ENCODE measurements around the gene LRRC7. TPM values are rescaled to one million over a fixed set of nuclear protein-coding genes. Genes with fewer than 3 reads are reported as not detected.
"Not testable (repeated sequence)": the region's sequence is repeated elsewhere in the genome, so short reads cannot be mapped to it uniquely, and the experiment has no call there.

LRRC7 gene
- total RNA-seq, 1 donor from 2014 or later = not detected

DNA sequence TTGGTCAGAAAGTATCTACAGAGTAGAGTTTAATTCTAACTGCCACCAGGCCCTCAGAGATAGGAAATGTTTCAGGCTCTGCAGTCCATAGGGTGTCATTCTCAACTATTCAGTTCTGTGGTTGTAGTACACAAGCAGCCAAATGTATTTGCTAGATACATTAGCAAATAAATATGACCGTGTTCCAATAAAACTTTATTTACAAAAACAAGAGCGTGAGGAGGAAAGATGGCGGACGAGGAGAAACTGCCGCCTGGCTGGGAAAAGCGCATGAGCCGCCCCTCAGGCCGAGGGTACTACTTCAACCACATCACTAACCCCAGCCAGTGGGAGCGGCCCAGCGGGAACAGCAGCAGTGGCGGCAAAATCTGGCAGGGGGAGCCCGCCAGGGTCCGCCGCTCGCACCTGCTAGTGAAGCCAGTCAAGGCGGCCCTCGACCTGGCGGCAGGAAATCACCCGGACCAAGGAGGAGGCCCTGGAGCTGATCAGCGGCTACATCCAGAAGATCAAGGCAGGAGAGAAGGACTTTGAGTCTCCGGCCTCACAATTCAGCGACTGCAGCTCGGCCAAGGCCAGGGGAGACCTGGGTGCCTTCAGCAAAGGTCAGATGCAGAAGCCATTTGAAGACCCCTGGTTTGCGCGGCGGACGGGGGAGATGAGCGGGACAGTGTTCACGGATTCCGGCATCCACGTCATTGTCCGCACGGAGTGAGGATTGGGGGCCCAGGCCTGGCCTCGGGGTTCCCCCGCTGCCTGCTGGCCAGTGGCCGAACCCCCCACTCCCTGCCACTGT lies 351.6 kb downstream of the LRRC7 start:
- DNase-seq (ENCODE audit: low read depth) (no peak), FAIRE-seq (no peak)
- TF ChIP-seq CTCF (IDR thresholded peaks at IDR 0.05; ENCODE audit: insufficient read depth, low read length, severe bottlenecking) = no peak
- Histone ChIP-seq H3K27me3 (ENCODE audit: control insufficient read depth, insufficient read depth, low read length) (no peaks in the 10 kb centered on the region), H3K4me3 (ENCODE audit: low read depth, low read length) (no peak overlapping the region), H3K36me3 (ENCODE audit: control insufficient read depth, insufficient read depth, low read length) (no peaks in the 10 kb centered on the region)

- H3K4me3 ChIP-seq (ENCODE audit: low read depth, low read length) = no peak overlapping the region
- no peak for TF ChIP-seq CTCF (IDR thresholded peaks at IDR 0.05; ENCODE audit: insufficient read depth, low read length, severe bottlenecking)
- no peak for DNase-seq (ENCODE audit: low read depth)
- no peaks in the 10 kb centered on the region for H3K27me3 ChIP-seq (ENCODE audit: control insufficient read depth, insufficient read depth, low read length)
- H3K36me3 ChIP-seq (ENCODE audit: control insufficient read depth, insufficient read depth, low read length) = no peaks in the 10 kb centered on the region
- no peak for FAIRE-seq
Measured at GRCh38 chr1:69919922-69920273, 352.2 kb downstream of the LRRC7 start.

DNA sequence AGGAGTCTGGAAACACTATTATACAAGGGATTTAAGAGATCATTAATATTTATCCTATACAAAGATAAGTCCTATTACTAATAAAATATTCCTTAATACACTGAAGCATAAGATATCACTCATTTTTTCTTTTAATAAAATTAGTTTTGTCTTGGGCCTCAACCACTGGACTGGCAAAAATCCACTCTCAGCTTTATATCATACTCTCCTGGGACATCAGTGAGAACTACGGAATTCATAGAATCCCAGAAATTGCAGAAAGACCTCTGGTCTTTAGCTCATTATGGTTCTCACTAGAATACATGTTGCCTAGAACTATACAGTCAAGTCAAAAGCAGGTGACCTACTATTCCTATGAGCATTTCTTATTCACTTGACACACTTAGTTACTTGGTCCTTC lies 352.7 kb downstream of the LRRC7 start:
- FAIRE-seq = no peak
- no peak overlapping the region for H3K4me3 ChIP-seq (ENCODE audit: low read depth, low read length)
- H3K27me3 ChIP-seq (ENCODE audit: control insufficient read depth, insufficient read depth, low read length) = no peaks in the 10 kb centered on the region
- no peak for DNase-seq (ENCODE audit: low read depth)
- TF ChIP-seq CTCF (IDR thresholded peaks at IDR 0.05; ENCODE audit: insufficient read depth, low read length, severe bottlenecking) = no peak
- no peaks in the 10 kb centered on the region for H3K36me3 ChIP-seq (ENCODE audit: control insufficient read depth, insufficient read depth, low read length)

GRCh38 chr1:69921486-69921885 lies 353.8 kb downstream of the LRRC7 start:
- FAIRE-seq = no peak
- Histone ChIP-seq H3K4me3 (ENCODE audit: low read depth, low read length) (no peak overlapping the region), H3K36me3 (ENCODE audit: control insufficient read depth, insufficient read depth, low read length) (no peaks in the 10 kb centered on the region), H3K27me3 (ENCODE audit: control insufficient read depth, insufficient read depth, low read length) (no peaks in the 10 kb centered on the region)
- no peak for DNase-seq (ENCODE audit: low read depth)
- no peak for TF ChIP-seq CTCF (IDR thresholded peaks at IDR 0.05; ENCODE audit: insufficient read depth, low read length, severe bottlenecking)

GRCh38 chr1:69928234-69928633 lies 360.5 kb downstream of the LRRC7 start:
- not testable (repeated sequence) for H3K36me3 ChIP-seq (ENCODE audit: control insufficient read depth, insufficient read depth, low read length); H3K27me3 ChIP-seq (ENCODE audit: control insufficient read depth, insufficient read depth, low read length); H3K4me3 ChIP-seq (ENCODE audit: low read depth, low read length); FAIRE-seq; DNase-seq (ENCODE audit: low read depth)

- TF ChIP-seq CTCF (IDR thresholded peaks at IDR 0.05; ENCODE audit: insufficient read depth, low read length, severe bottlenecking) = no peak
- Histone ChIP-seq H3K4me3 (ENCODE audit: low read depth, low read length) (no peak overlapping the region), H3K27me3 (ENCODE audit: control insufficient read depth, insufficient read depth, low read length) (no peaks in the 10 kb centered on the region), H3K36me3 (ENCODE audit: control insufficient read depth, insufficient read depth, low read length) (no peaks in the 10 kb centered on the region)
- no peak for FAIRE-seq
- peak; percentile 39 for DNase-seq (ENCODE audit: low read depth)
Measured at GRCh38 chr1:69929308-69930057, 361.8 kb downstream of the LRRC7 start.
